ENCODE data around the gene CDKN2D. TPM values are rescaled to one million over a fixed set of nuclear protein-coding genes. Genes with fewer than 3 reads are reported as not detected.
A peak's percentile ranks its signal among the peaks of the same experiment; 100 is the strongest.
"Not testable (repeated sequence)": the region's sequence is repeated elsewhere in the genome, so short reads cannot be mapped to it uniquely, and the experiment has no call there.

Gene CDKN2D
- total RNA-seq, 2 experiments from 2014 or later: 85.4 to 89.4 TPM

- Mint-ChIP-seq H3K9me3 (no peaks in the 10 kb centered on the region), H3K27me3 (no peaks in the 10 kb centered on the region), H3K36me3 (ENCODE audit: low read depth) (peaks cover 75% of the 10 kb centered on the region), H3K4me1 (peaks cover 48% of the 10 kb centered on the region), H3K27ac (peak overlapping the region; percentile 73), H3K4me3 (no peak overlapping the region)
- DNase-seq: no peak
- ChIA-PET CTCF (interaction anchor here (0.6 to 6.3 kb wide), 2 partner anchors 11 to 555 kb away, joined by 4 to 73 read pairs; partner anchors contain the start of genes CDKN2D and KRI1), POLR2A (interaction anchor here (1.4 to 9.8 kb wide), 2 partner anchors 8 to 10 kb away, joined by 3 to 141 read pairs; partner anchors contain the start of genes CDKN2D and KRI1)
Measured at GRCh38 chr19:10555610-10555973, 13.2 kb downstream of the CDKN2D start.

GRCh38 chr19:10554760-10555609, 13.8 kb downstream of the CDKN2D start:
- ChIA-PET CTCF (interaction anchor here (0.6 to 6.3 kb wide), 7 partner anchors 12 to 555 kb away, joined by 3 to 73 read pairs (median 12); partner anchors contain the start of genes CDKN2D and KRI1), POLR2A (interaction anchor here (1.2 to 9.8 kb wide), 3 partner anchors 8 to 127 kb away, joined by 3 to 141 read pairs (median 3); partner anchors contain the start of genes CDKN2D and KRI1)
- Mint-ChIP-seq H3K27ac (peak overlapping the region; percentile 99), H3K4me3 (no peak overlapping the region), H3K4me1 (peaks cover 51% of the 10 kb centered on the region), H3K27me3 (no peaks in the 10 kb centered on the region), H3K9me3 (no peaks in the 10 kb centered on the region), H3K36me3 (ENCODE audit: low read depth) (peaks cover 75% of the 10 kb centered on the region)
- no peak for DNase-seq

DNA sequence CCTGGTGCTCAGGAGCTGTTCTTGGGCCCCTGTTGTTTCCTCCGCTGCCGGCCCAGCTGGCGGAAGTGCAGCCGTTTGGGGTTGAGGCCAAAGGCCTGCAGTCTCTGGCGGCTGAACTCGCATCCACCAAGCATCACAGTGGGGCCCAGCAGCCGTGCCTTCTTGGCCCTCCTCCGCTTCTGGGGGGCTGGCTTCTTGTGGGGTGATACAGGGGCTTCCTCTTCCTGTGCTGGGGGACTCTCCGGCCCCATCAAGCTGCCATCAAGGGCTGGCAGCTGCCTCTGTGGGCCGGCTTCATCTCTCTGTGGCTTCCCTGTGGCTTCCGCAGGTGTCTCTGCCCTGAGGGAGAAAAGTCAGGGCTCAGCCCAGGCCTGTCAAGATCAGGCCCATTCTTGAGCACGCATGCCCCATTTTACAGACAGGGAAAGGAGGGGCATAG, 14.8 kb downstream of the CDKN2D start:
- Mint-ChIP-seq H3K9me3 (no peaks in the 10 kb centered on the region), H3K27ac (peak overlapping the region; percentile 99), H3K27me3 (no peaks in the 10 kb centered on the region), H3K4me3 (peak overlapping the region; percentile 57), H3K4me1 (peaks cover 51% of the 10 kb centered on the region), H3K36me3 (ENCODE audit: low read depth) (peaks cover 66% of the 10 kb centered on the region)
- CTCF ChIA-PET: interaction anchor here (0.8 to 6.3 kb wide), 8 partner anchors 12 to 82 kb away, joined by 3 to 73 read pairs (median 8); partner anchors contain the start of genes CDKN2D and KRI1
- DNase-seq: peak; percentile 78
- POLR2A ChIA-PET: interaction anchor here (0.7 to 9.8 kb wide), 12 partner anchors 9 to 164 kb away, joined by 3 to 141 read pairs (median 3); partner anchors contain the start of genes CDC37, CDKN2D, DNM2 and KEAP1

- Mint-ChIP-seq H3K36me3 (ENCODE audit: low read depth) (peaks cover 68% of the 10 kb centered on the region), H3K4me1 (peaks cover 49% of the 10 kb centered on the region), H3K27ac (peak overlapping the region; percentile 99), H3K4me3 (peak overlapping the region; percentile 57), H3K27me3 (no peaks in the 10 kb centered on the region), H3K9me3 (no peaks in the 10 kb centered on the region)
- DNase-seq: no peak
- ChIA-PET CTCF (interaction anchor here (1.0 to 6.3 kb wide), 15 partner anchors 12 to 149 kb away, joined by 3 to 73 read pairs (median 6); partner anchors contain the start of genes CDKN2D, KRI1 and QTRT1), POLR2A (interaction anchor here (1.0 to 9.8 kb wide), 10 partner anchors 8 to 150 kb away, joined by 3 to 141 read pairs (median 3); partner anchors contain the start of genes CDC37, CDKN2D and KRI1)
Measured at GRCh38 chr19:10553087-10553667, 15.6 kb downstream of the CDKN2D start.

DNA sequence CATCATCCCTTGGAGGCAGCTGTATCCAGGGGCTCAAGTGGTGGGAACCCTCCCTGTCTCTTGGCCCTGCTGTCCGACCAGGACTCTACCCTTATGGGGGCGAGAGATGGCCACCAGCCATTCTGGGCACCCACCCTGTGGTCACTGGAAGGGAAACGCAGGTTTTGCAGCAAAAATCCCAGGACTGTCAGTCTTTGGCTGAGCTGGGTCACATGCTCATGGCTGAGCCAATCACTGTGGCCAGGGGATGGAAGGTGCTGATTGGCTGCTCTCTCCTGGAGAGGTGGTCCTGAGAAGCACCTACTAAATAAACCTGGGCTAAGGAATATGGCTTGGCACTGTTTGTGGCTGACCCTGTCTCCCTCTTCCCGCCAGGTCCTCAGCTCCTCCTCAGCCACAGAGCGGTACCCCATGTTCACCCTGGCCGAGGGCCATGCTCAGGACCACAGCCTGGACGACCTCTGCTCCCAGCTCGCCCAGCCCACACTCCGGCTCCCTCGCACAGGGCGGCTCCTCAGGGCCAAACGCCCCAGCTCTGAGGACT, 16.2 kb downstream of the CDKN2D start:
- POLR2A ChIA-PET: interaction anchor here (1.0 to 9.8 kb wide), 8 partner anchors 8 to 150 kb away, joined by 3 to 141 read pairs (median 4); partner anchors contain the start of genes CDC37, CDKN2D, KRI1 and QTRT1
- H3K4me1 Mint-ChIP-seq: peaks cover 49% of the 10 kb centered on the region
- H3K27me3 Mint-ChIP-seq: no peaks in the 10 kb centered on the region
- CTCF ChIA-PET: interaction anchor here (1.0 to 6.3 kb wide), 13 partner anchors 11 to 149 kb away, joined by 3 to 73 read pairs (median 6); partner anchors contain the start of genes CDKN2D, KRI1 and QTRT1
- H3K9me3 Mint-ChIP-seq: no peaks in the 10 kb centered on the region
- DNase-seq: no peak
- H3K27ac Mint-ChIP-seq: peak overlapping the region; percentile 99
- H3K4me3 Mint-ChIP-seq: no peak overlapping the region
- H3K36me3 Mint-ChIP-seq (ENCODE audit: low read depth): peaks cover 64% of the 10 kb centered on the region

GRCh38 chr19:10551698-10552301, 17.0 kb downstream of the CDKN2D start:
- peak; percentile 63 for DNase-seq
- CTCF ChIA-PET: interaction anchor here (0.7 to 6.3 kb wide), 13 partner anchors 9 to 148 kb away, joined by 3 to 73 read pairs (median 4); partner anchors contain the start of genes CDKN2D and KRI1
- Mint-ChIP-seq H3K27ac (peak overlapping the region; percentile 56), H3K36me3 (ENCODE audit: low read depth) (peaks cover 68% of the 10 kb centered on the region), H3K4me1 (peaks cover 52% of the 10 kb centered on the region), H3K27me3 (no peaks in the 10 kb centered on the region), H3K4me3 (no peak overlapping the region), H3K9me3 (no peaks in the 10 kb centered on the region)
- POLR2A ChIA-PET: interaction anchor here (0.6 to 9.8 kb wide), 6 partner anchors 14 to 150 kb away, joined by 3 to 141 read pairs (median 4); partner anchors contain the start of genes CDKN2D, KRI1 and QTRT1

DNA sequence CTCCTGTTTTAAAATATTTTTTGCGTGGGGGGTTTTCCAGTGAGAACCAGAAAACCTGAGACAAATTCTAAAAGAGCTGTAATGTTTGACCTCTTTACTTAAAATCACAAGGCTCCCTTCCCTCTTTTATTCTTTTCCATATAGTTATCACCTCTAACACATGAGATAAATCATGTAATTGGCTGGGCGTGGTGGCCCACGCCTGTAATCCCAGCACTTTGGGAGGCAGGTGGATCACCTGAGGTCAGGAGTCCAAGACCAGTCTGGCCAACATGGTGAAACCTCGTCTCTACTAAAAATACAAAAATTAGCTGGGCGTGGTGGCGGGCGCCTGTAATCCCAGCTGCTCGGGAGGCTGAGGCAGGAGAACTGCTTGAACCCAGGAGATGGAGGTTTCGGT, 17.8 kb downstream of the CDKN2D start:
- ChIA-PET POLR2A (interaction anchor here (0.6 to 9.8 kb wide), 5 partner anchors 15 to 102 kb away, joined by 3 to 141 read pairs (median 3); partner anchors contain the start of genes CDKN2D and KRI1), CTCF (interaction anchor here (0.7 to 6.3 kb wide), 11 partner anchors 8 to 146 kb away, joined by 3 to 73 read pairs (median 4); partner anchors contain the start of genes CDKN2D and KRI1)
- peaks cover 50% of the 10 kb centered on the region for H3K4me1 Mint-ChIP-seq

GRCh38 chr19:10550336-10550735, 18.4 kb downstream of the CDKN2D start:
- no peaks in the 10 kb centered on the region for H3K9me3 Mint-ChIP-seq
- no peak for DNase-seq
- POLR2A ChIA-PET: interaction anchor here (1.0 to 9.8 kb wide), 2 partner anchors 16 to 103 kb away, joined by 3 to 141 read pairs; partner anchors contain the start of genes CDKN2D and KRI1
- no peak overlapping the region for H3K27ac Mint-ChIP-seq
- CTCF ChIA-PET: interaction anchor here (1.2 to 6.3 kb wide), 2 partner anchors 16 to 23 kb away, joined by 3 to 73 read pairs; partner anchors contain the start of genes CDKN2D and KRI1
- peaks cover 59% of the 10 kb centered on the region for H3K36me3 Mint-ChIP-seq (ENCODE audit: low read depth)
- no peak overlapping the region for H3K4me3 Mint-ChIP-seq
- H3K27me3 Mint-ChIP-seq: no peaks in the 10 kb centered on the region
- peaks cover 44% of the 10 kb centered on the region for H3K4me1 Mint-ChIP-seq

More for the DNA sequence above, 17.8 kb downstream of the CDKN2D start:
- not testable (repeated sequence) for DNase-seq, H3K27me3 Mint-ChIP-seq, H3K27ac Mint-ChIP-seq, H3K4me3 Mint-ChIP-seq, H3K9me3 Mint-ChIP-seq
- peaks cover 66% of the 10 kb centered on the region for H3K36me3 Mint-ChIP-seq (ENCODE audit: low read depth)

- Mint-ChIP-seq H3K4me1 (peaks cover 44% of the 10 kb centered on the region), H3K36me3 (ENCODE audit: low read depth) (peaks cover 59% of the 10 kb centered on the region), H3K9me3 (no peaks in the 10 kb centered on the region), H3K27me3 (no peaks in the 10 kb centered on the region), H3K4me3 (no peak overlapping the region), H3K27ac (no peak overlapping the region)
- ChIA-PET POLR2A (no interaction called here), CTCF (no interaction called here)
- DNase-seq: no peak
Measured at GRCh38 chr19:10549733-10550132, 19.0 kb downstream of the CDKN2D start.

GRCh38 chr19:10548746-10549276, 20.0 kb downstream of the CDKN2D start:
- H3K4me1 Mint-ChIP-seq: peaks cover 37% of the 10 kb centered on the region
- H3K27me3 Mint-ChIP-seq: no peaks in the 10 kb centered on the region
- ChIA-PET POLR2A (no interaction called here), CTCF (no interaction called here)
- no peaks in the 10 kb centered on the region for H3K9me3 Mint-ChIP-seq
- peaks cover 51% of the 10 kb centered on the region for H3K36me3 Mint-ChIP-seq (ENCODE audit: low read depth)
- no peak for DNase-seq
- no peak overlapping the region for H3K4me3 Mint-ChIP-seq
- H3K27ac Mint-ChIP-seq: no peak overlapping the region

DNA sequence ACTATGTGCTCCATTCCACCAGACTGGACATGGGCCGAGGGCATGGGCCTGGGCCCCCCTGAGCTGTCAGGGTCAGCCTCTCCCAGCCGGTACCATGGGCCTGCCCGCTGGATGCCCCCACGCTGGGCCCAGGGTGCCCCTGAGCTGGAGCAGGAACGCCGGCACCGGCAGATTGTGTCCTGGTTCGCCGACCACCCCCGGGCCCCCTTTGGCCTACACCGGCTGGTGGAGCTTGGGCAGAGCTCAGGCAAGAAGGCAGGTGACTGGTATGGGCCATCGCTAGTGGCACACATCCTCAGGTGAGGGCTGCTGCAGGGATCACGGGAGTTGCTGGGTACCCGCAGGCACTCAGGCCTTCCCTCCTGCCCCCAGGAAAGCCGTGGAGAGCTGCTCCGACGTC, 22.0 kb downstream of the CDKN2D start:
- CTCF ChIA-PET: no interaction called here
- Mint-ChIP-seq H3K27me3 (no peaks in the 10 kb centered on the region), H3K27ac (no peak overlapping the region), H3K4me3 (no peak overlapping the region), H3K9me3 (no peaks in the 10 kb centered on the region), H3K4me1 (peaks cover 22% of the 10 kb centered on the region), H3K36me3 (ENCODE audit: low read depth) (peaks cover 32% of the 10 kb centered on the region)
- no peak for DNase-seq
- POLR2A ChIA-PET: interaction anchor here (0.9 to 1.5 kb wide), 2 partner anchors 9 to 23 kb away, joined by 3 to 4 read pairs; no protein-coding TSS in a partner anchor

All from activated CD4-positive, alpha-beta memory T cell treated with anti-CD3 and anti-CD28 coated beads, Interleukin-2, amount 10 ng/mL, durations not matched to agents 7 days and 5 days (primary cell).